ENCODE measurements around the gene SUSD3.

SUSD3 gene

GRCh38 chr9:93129286-93129685 lies 70.8 kb downstream of the SUSD3 start:
- no peaks in the 10 kb centered on the region for H3K9me2 ChIP-seq (replicated peaks; ENCODE audit: control insufficient read depth, low read length)
- no peak overlapping the region for H3K4me2 ChIP-seq (ENCODE audit: low read length)
- no peaks in the 10 kb centered on the region for H3F3A ChIP-seq (ENCODE audit: control insufficient read depth, insufficient read depth)
- H3K27me3 ChIP-seq (ENCODE audit: control insufficient read depth, low read length), result no peaks in the 10 kb centered on the region
- H3K4me1 ChIP-seq (ENCODE audit: control insufficient read depth, low read length), result peaks cover 15% of the 10 kb centered on the region
- no peaks in the 10 kb centered on the region for H4K20me1 ChIP-seq (ENCODE audit: control insufficient read depth, insufficient read depth, low read depth, low read length)
- TF ChIP-seq CTCF (IDR thresholded peaks at IDR 0.05; ENCODE audit: low read depth, low read length, poor library complexity, severe bottlenecking) (no peak), EZH2phosphoT487 (IDR thresholded peaks at IDR 0.05; ENCODE audit: borderline replicate concordance, low read length) (no peak)
- no peak overlapping the region for H3K27ac ChIP-seq (ENCODE audit: low read depth, low read length)
- H3K79me2 ChIP-seq (ENCODE audit: control insufficient read depth, low read length), result peaks cover 17% of the 10 kb centered on the region
- no peak overlapping the region for H3K4me3 ChIP-seq (ENCODE audit: low read length)
- H3K36me3 ChIP-seq (ENCODE audit: control insufficient read depth, low read length), result no peaks in the 10 kb centered on the region
- H3K9me3 ChIP-seq (ENCODE audit: control insufficient read depth, insufficient read depth, low read length), result no peaks in the 10 kb centered on the region

GRCh38 chr9:93129691-93130500 lies 71.4 kb downstream of the SUSD3 start:
- Histone ChIP-seq H3K9me2 (replicated peaks; ENCODE audit: control insufficient read depth, low read length) (no peaks in the 10 kb centered on the region), H3K4me2 (ENCODE audit: low read length) (no peak overlapping the region), H3K4me1 (ENCODE audit: control insufficient read depth, low read length) (peaks cover 21% of the 10 kb centered on the region), H3K4me3 (ENCODE audit: low read length) (no peak overlapping the region), H3K27me3 (ENCODE audit: control insufficient read depth, low read length) (0 out of 2 replicates have a peak, but pooled peaks cover 3% of the 10 kb centered on the region), H4K20me1 (ENCODE audit: control insufficient read depth, insufficient read depth, low read depth, low read length) (no peaks in the 10 kb centered on the region), H3K9me3 (ENCODE audit: control insufficient read depth, insufficient read depth, low read length) (no peaks in the 10 kb centered on the region), H3K27ac (ENCODE audit: low read depth, low read length) (no peak overlapping the region), H3K36me3 (ENCODE audit: control insufficient read depth, low read length) (no peaks in the 10 kb centered on the region), H3K79me2 (ENCODE audit: control insufficient read depth, low read length) (peaks cover 17% of the 10 kb centered on the region), H3F3A (ENCODE audit: control insufficient read depth, insufficient read depth) (no peaks in the 10 kb centered on the region)
- no peak for TF ChIP-seq CTCF (IDR thresholded peaks at IDR 0.05; ENCODE audit: low read depth, low read length, poor library complexity, severe bottlenecking)
- no peak for TF ChIP-seq EZH2phosphoT487 (IDR thresholded peaks at IDR 0.05; ENCODE audit: borderline replicate concordance, low read length)

GRCh38 chr9:93130861-93131481 lies 72.5 kb downstream of the SUSD3 start:
- Histone ChIP-seq H3K9me3 (ENCODE audit: control insufficient read depth, insufficient read depth, low read length) (no peaks in the 10 kb centered on the region), H3K4me1 (ENCODE audit: control insufficient read depth, low read length) (peaks cover 32% of the 10 kb centered on the region), H3K9me2 (replicated peaks; ENCODE audit: control insufficient read depth, low read length) (no peaks in the 10 kb centered on the region), H3K79me2 (ENCODE audit: control insufficient read depth, low read length) (peaks cover 17% of the 10 kb centered on the region), H3K4me2 (ENCODE audit: low read length) (no peak overlapping the region), H3K36me3 (ENCODE audit: control insufficient read depth, low read length) (no peaks in the 10 kb centered on the region), H3F3A (ENCODE audit: control insufficient read depth, insufficient read depth) (no peaks in the 10 kb centered on the region), H3K27me3 (ENCODE audit: control insufficient read depth, low read length) (peaks cover 6% of the 10 kb centered on the region; the same call in 1 of the 2 replicates), H4K20me1 (ENCODE audit: control insufficient read depth, insufficient read depth, low read depth, low read length) (no peaks in the 10 kb centered on the region), H3K4me3 (ENCODE audit: low read length) (no peak overlapping the region), H3K27ac (ENCODE audit: low read depth, low read length) (no peak overlapping the region)
- TF ChIP-seq CTCF (IDR thresholded peaks at IDR 0.05; ENCODE audit: low read depth, low read length, poor library complexity, severe bottlenecking), result no peak
